DMS 273 treated with DMSO at 0.1 percent for 48 hours (cell line): Measurements from ENCODE around the gene TYRO3.
A peak's percentile ranks its signal among the peaks of the same experiment; 100 is the strongest.
"Not testable (repeated sequence)": the region's sequence is repeated elsewhere in the genome, so short reads cannot be mapped to it uniquely, and the experiment has no call there.

Source experiments
- DNase-seq: peaks from one replicate; lab custom pipeline; 2025; lab: John Stamatoyannopoulos, UW

TYRO3 gene

GRCh38 chr15:41554343-41554742 is 4.7 kb upstream of the TYRO3 start:
- no peak for DNase-seq

GRCh38 chr15:41554915-41555314 is 4.1 kb upstream of the TYRO3 start:
- DNase-seq: no peak

- DNase-seq: no peak
Measured at GRCh38 chr15:41556677-41557076, 2.3 kb upstream of the TYRO3 start.

GRCh38 chr15:41557673-41558399 is 1.2 kb upstream of the TYRO3 start:
- DNase-seq: peak; percentile 72

- no peak for DNase-seq
Measured at GRCh38 chr15:41559239-41559782, 299 bp downstream of the TYRO3 start.

- DNase-seq: peak; percentile 37
Measured at GRCh38 chr15:41560572-41560874, 1.5 kb downstream of the TYRO3 start.

GRCh38 chr15:41561104-41561776 is 2.2 kb downstream of the TYRO3 start:
- no peak for DNase-seq

- no peak for DNase-seq
Measured at GRCh38 chr15:41561777-41562145, 2.7 kb downstream of the TYRO3 start.

GRCh38 chr15:41562244-41562643 is 3.2 kb downstream of the TYRO3 start:
- no peak for DNase-seq

GRCh38 chr15:41562784-41563198 is 3.8 kb downstream of the TYRO3 start:
- DNase-seq: no peak

- no peak for DNase-seq
Measured at GRCh38 chr15:41564286-41564959, 5.4 kb downstream of the TYRO3 start.

- DNase-seq: no peak
Measured at GRCh38 chr15:41564960-41565502, 6.0 kb downstream of the TYRO3 start.

GRCh38 chr15:41565702-41566101 is 6.7 kb downstream of the TYRO3 start:
- no peak for DNase-seq

- no peak for DNase-seq
Measured at GRCh38 chr15:41566121-41566885, 7.3 kb downstream of the TYRO3 start.

- DNase-seq: no peak
Measured at GRCh38 chr15:41567261-41567660, 8.2 kb downstream of the TYRO3 start.

- no peak for DNase-seq
Measured at GRCh38 chr15:41567862-41568261, 8.8 kb downstream of the TYRO3 start.

GRCh38 chr15:41568350-41569017 is 9.5 kb downstream of the TYRO3 start:
- no peak for DNase-seq

GRCh38 chr15:41569232-41569631 is 10.2 kb downstream of the TYRO3 start:
- DNase-seq: not testable (repeated sequence)

- no peak for DNase-seq
Measured at GRCh38 chr15:41570764-41571163, 11.8 kb downstream of the TYRO3 start.

- no peak for DNase-seq
Measured at GRCh38 chr15:41571948-41572347, 12.9 kb downstream of the TYRO3 start.

GRCh38 chr15:41572866-41573265 is 13.9 kb downstream of the TYRO3 start:
- DNase-seq: no peak
